WTC11 (cell line): ENCODE results near the gene USH1C. TPM values are rescaled to one million over a fixed set of nuclear protein-coding genes. Genes with fewer than 3 reads are reported as not detected.

Experiments
- ATAC-seq: fragments of 200-7000 bp; cut with Tn5 transposase; 2 replicates; pipeline ENCODE4 v1.10.0; 2021; ENCODE audit warnings: mild to moderate bottlenecking, moderate library complexity
- CTCF ChIA-PET: fragments of 300-600 bp; sonication (Branson Sonifier 250); formaldehyde crosslinking; loops from one replicate; lab custom pipeline; 2021; ENCODE audit warnings: antibody characterized with exemption; lab: Charles Lee
- POLR2A ChIA-PET: fragments of 350-600 bp; sonication (Branson Sonifier 250); formaldehyde crosslinking; loops from one replicate; lab custom pipeline; 2021; ENCODE audit warnings: antibody characterized with exemption; lab: Charles Lee
- DNase-seq: peaks from one replicate; pipeline ENCODE4 v3.0.0; 2021; ENCODE audit warnings: low spot score
- H3K27ac Mint-ChIP-seq: 2 replicates; pipeline ENCODE4 v1.8.0; 2021; ENCODE audit warnings: mixed read lengths
- H3K27me3 Mint-ChIP-seq: 2 replicates; pipeline ENCODE4 v1.8.0; 2021; ENCODE audit warnings: low read depth, mild to moderate bottlenecking, moderate library complexity, mixed read lengths
- H3K36me3 Mint-ChIP-seq: 2 replicates; pipeline ENCODE4 v1.8.0; 2021; ENCODE audit warnings: mixed read lengths
- H3K4me1 Mint-ChIP-seq: 2 replicates; pipeline ENCODE4 v1.8.0; 2022; ENCODE audit warnings: mixed read lengths
- H3K4me3 Mint-ChIP-seq: 2 replicates; pipeline ENCODE4 v1.8.0; 2021; ENCODE audit warnings: mild to moderate bottlenecking, moderate library complexity, mixed read lengths
- H3K9me3 Mint-ChIP-seq: 2 replicates; pipeline ENCODE4 v1.8.0; 2021; ENCODE audit warnings: mixed read lengths
- ATF2 ChIP-seq: sonication (generic); formaldehyde crosslinking; IDR thresholded peaks from 2 replicates; pipeline ENCODE4 v1.8.1; 2022; ENCODE audit warnings: low read depth, missing genetic modification reagents, borderline replicate concordance
- CTCF ChIP-seq: fragments of 200-600 bp; IDR thresholded peaks from 2 replicates; pipeline ENCODE4 v1.8.0; 2022; ENCODE audit warnings: antibody characterized with exemption
- ERG ChIP-seq: fragments of 250-450 bp; sonication (Bioruptor Pico); IDR thresholded peaks from 2 replicates; pipeline ENCODE4 v1.8.0; 2021; ENCODE audit warnings: mild to moderate bottlenecking
- ETV6 ChIP-seq: sonication (generic); formaldehyde crosslinking; IDR thresholded peaks from 2 replicates; pipeline ENCODE4 v1.8.1; 2022; ENCODE audit warnings: mild to moderate bottlenecking, missing genetic modification reagents
- FOXP4 ChIP-seq: sonication (generic); formaldehyde crosslinking; IDR thresholded peaks from 2 replicates; pipeline ENCODE4 v1.8.0; 2022; ENCODE audit warnings: mild to moderate bottlenecking, missing genetic modification reagents
- NR1H2 ChIP-seq: sonication (generic); formaldehyde crosslinking; IDR thresholded peaks from 2 replicates; pipeline ENCODE4 v1.9.0; 2021; ENCODE audit warnings: mild to moderate bottlenecking, moderate library complexity, missing genetic modification reagents
- NR2C2 ChIP-seq: sonication (generic); formaldehyde crosslinking; IDR thresholded peaks from 2 replicates; pipeline ENCODE4 v1.8.0; 2022; ENCODE audit warnings: mild to moderate bottlenecking, missing genetic modification reagents
- NR3C1 ChIP-seq: sonication (generic); formaldehyde crosslinking; conservative IDR thresholded peaks from 2 replicates; pipeline ENCODE4 v1.8.1; 2023; ENCODE audit warnings: low read depth, mild to moderate bottlenecking, missing genetic modification reagents
- ZBTB21 ChIP-seq: sonication (generic); formaldehyde crosslinking; IDR thresholded peaks from 2 replicates; pipeline ENCODE4 v1.8.1; 2023; ENCODE audit warnings: mild to moderate bottlenecking, missing genetic modification reagents, borderline replicate concordance
- ZNF121 ChIP-seq: sonication (generic); formaldehyde crosslinking; IDR thresholded peaks from 2 replicates; pipeline ENCODE4 v1.8.0; 2023; ENCODE audit warnings: missing genetic modification reagents
- ZNF138 ChIP-seq: sonication (generic); formaldehyde crosslinking; conservative IDR thresholded peaks from 2 replicates; pipeline ENCODE4 v1.8.1; 2022; ENCODE audit warnings: mild to moderate bottlenecking, moderate library complexity, missing genetic modification reagents
- ZNF317 ChIP-seq: sonication (generic); formaldehyde crosslinking; IDR thresholded peaks from 2 replicates; pipeline ENCODE4 v1.8.1; 2023; ENCODE audit warnings: low read depth, mild to moderate bottlenecking, moderate library complexity, missing genetic modification reagents, borderline replicate concordance
- total RNA-seq: library from RNA; stranded (reverse); gene quantifications from 3 replicates; pipeline ENCODE4 v1.2.3, GENCODE V29; 2021
- TF ChIP-seq, protein P1 (sequence below): sonication (generic); formaldehyde crosslinking; IDR thresholded peaks from 2 replicates; pipeline ENCODE4 v1.8.1; 2023; ENCODE audit warnings: mild to moderate bottlenecking, missing genetic modification reagents, moderate library complexity
- TF ChIP-seq, protein P2 (sequence below): sonication (generic); formaldehyde crosslinking; IDR thresholded peaks from 2 replicates; pipeline ENCODE4 v1.8.1; 2023; ENCODE audit warnings: mild to moderate bottlenecking, moderate library complexity, missing genetic modification reagents

The USH1C gene
- total RNA-seq, 1 experiment from 2014 or later: 3.9 TPM

GRCh38 chr11:17552392-17553248, 8.4 kb upstream of the USH1C start:
- TF ChIP-seq ATF2 (CRISPR knock-in tag) (no peak), NR1H2 (CRISPR knock-in tag) (no peak)
- TF ChIP-seq, protein P1, sequence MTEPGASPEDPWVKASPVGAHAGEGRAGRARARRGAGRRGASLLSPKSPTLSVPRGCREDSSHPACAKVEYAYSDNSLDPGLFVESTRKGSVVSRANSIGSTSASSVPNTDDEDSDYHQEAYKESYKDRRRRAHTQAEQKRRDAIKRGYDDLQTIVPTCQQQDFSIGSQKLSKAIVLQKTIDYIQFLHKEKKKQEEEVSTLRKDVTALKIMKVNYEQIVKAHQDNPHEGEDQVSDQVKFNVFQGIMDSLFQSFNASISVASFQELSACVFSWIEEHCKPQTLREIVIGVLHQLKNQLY (CRISPR knock-in tag): no peak
- TF ChIP-seq, all 79 proteins: peak for 0
- H3K9me3 Mint-ChIP-seq: no peaks in the 10 kb centered on the region
- no peak overlapping the region for H3K27ac Mint-ChIP-seq
- H3K36me3 Mint-ChIP-seq: no peaks in the 10 kb centered on the region
- peaks cover 13% of the 10 kb centered on the region for H3K4me1 Mint-ChIP-seq
- H3K27me3 Mint-ChIP-seq: peaks cover 5% of the 10 kb centered on the region
- DNase-seq (no peak), ATAC-seq (no peak)
- H3K4me3 Mint-ChIP-seq: no peak overlapping the region
- CTCF ChIA-PET: interaction anchor here (0.7 to 8.4 kb wide), 4 partner anchors 12 to 353 kb away, joined by 3 to 104 read pairs (median 8); no protein-coding TSS in a partner anchor
- POLR2A ChIA-PET: no interaction called here

DNA sequence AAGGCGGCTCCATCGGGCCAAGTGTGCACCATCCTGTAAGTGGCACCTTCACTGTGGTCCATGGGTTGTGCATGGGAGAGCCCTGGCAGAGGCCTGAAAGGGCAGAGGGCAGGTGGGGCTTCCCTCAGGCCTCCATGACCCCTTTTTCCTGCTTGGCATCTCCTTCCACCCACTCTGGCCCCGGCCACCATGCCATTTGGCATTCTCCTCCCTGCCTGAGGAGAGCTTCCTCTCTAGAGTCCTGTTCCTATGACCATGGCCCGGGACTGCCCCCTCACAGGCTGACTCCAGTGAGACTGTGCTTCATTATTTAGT, 7.8 kb upstream of the USH1C start:
- ChIA-PET POLR2A (no interaction called here), CTCF (interaction anchor here (8.4 kb wide), 1 partner anchor 23 kb away, joined by 104 read pairs; no protein-coding TSS in a partner anchor)
- peaks cover 11% of the 10 kb centered on the region for H3K27me3 Mint-ChIP-seq
- H3K9me3 Mint-ChIP-seq: no peaks in the 10 kb centered on the region
- H3K36me3 Mint-ChIP-seq: no peaks in the 10 kb centered on the region
- no peak for TF ChIP-seq ATF2 (CRISPR knock-in tag)
- TF ChIP-seq NR3C1 (CRISPR knock-in tag): no peak
- TF ChIP-seq, protein P2, sequence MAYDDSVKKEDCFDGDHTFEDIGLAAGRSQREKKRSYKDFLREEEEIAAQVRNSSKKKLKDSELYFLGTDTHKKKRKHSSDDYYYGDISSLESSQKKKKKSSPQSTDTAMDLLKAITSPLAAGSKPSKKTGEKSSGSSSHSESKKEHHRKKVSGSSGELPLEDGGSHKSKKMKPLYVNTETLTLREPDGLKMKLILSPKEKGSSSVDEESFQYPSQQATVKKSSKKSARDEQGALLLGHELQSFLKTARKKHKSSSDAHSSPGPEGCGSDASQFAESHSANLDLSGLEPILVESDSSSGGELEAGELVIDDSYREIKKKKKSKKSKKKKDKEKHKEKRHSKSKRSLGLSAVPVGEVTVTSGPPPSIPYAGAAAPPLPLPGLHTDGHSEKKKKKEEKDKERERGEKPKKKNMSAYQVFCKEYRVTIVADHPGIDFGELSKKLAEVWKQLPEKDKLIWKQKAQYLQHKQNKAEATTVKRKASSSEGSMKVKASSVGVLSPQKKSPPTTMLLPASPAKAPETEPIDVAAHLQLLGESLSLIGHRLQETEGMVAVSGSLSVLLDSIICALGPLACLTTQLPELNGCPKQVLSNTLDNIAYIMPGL (CRISPR knock-in tag): no peak
- TF ChIP-seq CTCF: no peak
- no peak for TF ChIP-seq ETV6 (CRISPR knock-in tag)
- TF ChIP-seq FOXP4 (CRISPR knock-in tag): no peak
- no peak for TF ChIP-seq ZNF317
- TF ChIP-seq ZNF121 (CRISPR knock-in tag): no peak
- TF ChIP-seq, protein P1 (CRISPR knock-in tag): no peak
- TF ChIP-seq NR2C2 (CRISPR knock-in tag): no peak
- TF ChIP-seq NR1H2 (CRISPR knock-in tag): no peak
- TF ChIP-seq ERG: no peak
- no peak for TF ChIP-seq ZBTB21 (CRISPR knock-in tag)
- TF ChIP-seq ZNF138 (CRISPR knock-in tag): no peak
- DNase-seq (no peak), ATAC-seq (no peak)
- H3K4me1 Mint-ChIP-seq: peaks cover 18% of the 10 kb centered on the region
- no peak overlapping the region for H3K27ac Mint-ChIP-seq
- no peak overlapping the region for H3K4me3 Mint-ChIP-seq
